ENCODE data around the gene ECM1.

DNA sequence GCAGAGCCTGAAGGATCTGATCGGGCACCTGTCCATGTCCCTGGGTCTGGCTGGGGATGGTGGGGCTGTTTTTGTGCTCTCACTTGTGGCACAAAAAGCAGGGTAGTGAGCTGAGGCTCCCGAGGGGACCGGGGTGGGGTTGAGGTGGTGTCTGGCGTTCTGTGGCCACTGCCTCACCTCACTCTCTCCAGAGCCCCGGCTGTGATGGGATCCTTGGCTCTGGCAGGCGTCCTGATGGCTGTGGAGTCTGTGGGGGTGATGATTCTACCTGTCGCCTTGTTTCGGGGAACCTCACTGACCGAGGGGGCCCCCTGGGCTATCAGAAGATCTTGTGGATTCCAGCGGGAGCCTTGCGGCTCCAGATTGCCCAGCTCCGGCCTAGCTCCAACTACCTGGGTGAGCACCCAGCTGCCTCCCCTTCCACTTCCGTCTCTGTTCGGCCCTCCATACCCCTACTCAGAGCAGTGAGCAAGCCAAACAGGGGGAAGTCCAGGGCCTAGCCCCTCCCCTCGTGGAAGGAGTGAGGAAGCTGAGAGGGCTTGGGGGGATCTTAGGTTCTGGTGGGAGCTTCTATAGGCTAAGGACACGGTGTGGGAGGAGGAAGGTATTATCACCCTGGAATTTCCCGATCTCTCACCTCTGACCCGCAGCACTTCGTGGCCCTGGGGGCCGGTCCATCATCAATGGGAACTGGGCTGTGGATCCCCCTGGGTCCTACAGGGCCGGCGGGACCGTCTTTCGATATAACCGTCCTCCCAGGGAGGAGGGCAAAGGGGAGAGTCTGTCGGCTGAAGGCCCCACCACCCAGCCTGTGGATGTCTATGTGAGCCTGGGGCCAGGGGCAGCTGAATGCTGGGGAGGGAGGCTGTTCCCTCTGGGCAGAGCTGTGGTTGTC lies 48.3 kb downstream of the ECM1 start:
- TF ChIP-seq, protein P1, sequence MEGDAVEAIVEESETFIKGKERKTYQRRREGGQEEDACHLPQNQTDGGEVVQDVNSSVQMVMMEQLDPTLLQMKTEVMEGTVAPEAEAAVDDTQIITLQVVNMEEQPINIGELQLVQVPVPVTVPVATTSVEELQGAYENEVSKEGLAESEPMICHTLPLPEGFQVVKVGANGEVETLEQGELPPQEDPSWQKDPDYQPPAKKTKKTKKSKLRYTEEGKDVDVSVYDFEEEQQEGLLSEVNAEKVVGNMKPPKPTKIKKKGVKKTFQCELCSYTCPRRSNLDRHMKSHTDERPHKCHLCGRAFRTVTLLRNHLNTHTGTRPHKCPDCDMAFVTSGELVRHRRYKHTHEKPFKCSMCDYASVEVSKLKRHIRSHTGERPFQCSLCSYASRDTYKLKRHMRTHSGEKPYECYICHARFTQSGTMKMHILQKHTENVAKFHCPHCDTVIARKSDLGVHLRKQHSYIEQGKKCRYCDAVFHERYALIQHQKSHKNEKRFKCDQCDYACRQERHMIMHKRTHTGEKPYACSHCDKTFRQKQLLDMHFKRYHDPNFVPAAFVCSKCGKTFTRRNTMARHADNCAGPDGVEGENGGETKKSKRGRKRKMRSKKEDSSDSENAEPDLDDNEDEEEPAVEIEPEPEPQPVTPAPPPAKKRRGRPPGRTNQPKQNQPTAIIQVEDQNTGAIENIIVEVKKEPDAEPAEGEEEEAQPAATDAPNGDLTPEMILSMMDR (conservative IDR thresholded peaks at IDR 0.05; ENCODE audit: low read length): no peak
- TF ChIP-seq EZH2phosphoT487 (IDR thresholded peaks at IDR 0.05; ENCODE audit: borderline replicate concordance): no peak
